ENCODE results near the gene ZDHHC5.

- TF ChIP-seq CTCF (IDR thresholded peaks at IDR 0.05), result no peak
- TF ChIP-seq POLR2A (IDR thresholded peaks at IDR 0.05), result no peak
These were observed 32.5 kb downstream of the ZDHHC5 start for GRCh38 chr11:57700425-57700824.

Data from testis (tissue), 2 donors.